Tibial nerve (tissue), 4 donors: ENCODE data around the gene ATF4.

Experiments
- CTCF ChIP-seq, 5 experiments: fragments of 200-600 bp in 3 of 5; fragments of 450-650 bp in 2 of 5; sonication (generic) in 3 of 5; IDR thresholded peaks; one replicate each; pipeline ENCODE4 v1.5.1; 2016 to 2019; ENCODE audit warnings: antibody characterized with exemption in 5 of 5, mild to moderate bottlenecking in 3 of 5, moderate library complexity in 2 of 5
- EP300 ChIP-seq, 2 donors: sonication (generic); formaldehyde crosslinking; IDR thresholded peaks; one replicate each; pipeline ENCODE4 v1.6.1; 2017; ENCODE audit warnings: antibody characterized with exemption in 2 of 2, mild to moderate bottlenecking in 1 of 2

GRCh38 chr22:39486951-39487825 lies 33.2 kb upstream of the ATF4 start:
- TF ChIP-seq EP300 (IDR thresholded peaks at IDR 0.05), result no peak
- TF ChIP-seq CTCF (IDR thresholded peaks at IDR 0.05), result no peak
